WI38 (cell line): ENCODE results near the gene CACNA1H.
"Not testable (repeated sequence)": the region's sequence is repeated elsewhere in the genome, so short reads cannot be mapped to it uniquely, and the experiment has no call there.

Source experiments
- H3K4me3 ChIP-seq: 2 replicates; pipeline ENCODE4 v1.5.1; 2011; ENCODE audit warnings: low read depth, mild to moderate bottlenecking, control low read depth, low read length
- TF ChIP-seq, protein P1 (sequence below): IDR thresholded peaks from 2 replicates; pipeline ENCODE4 v1.5.1; 2012; ENCODE audit warnings: low read depth, mild to moderate bottlenecking, control low read depth, low read length

The CACNA1H gene

DNA sequence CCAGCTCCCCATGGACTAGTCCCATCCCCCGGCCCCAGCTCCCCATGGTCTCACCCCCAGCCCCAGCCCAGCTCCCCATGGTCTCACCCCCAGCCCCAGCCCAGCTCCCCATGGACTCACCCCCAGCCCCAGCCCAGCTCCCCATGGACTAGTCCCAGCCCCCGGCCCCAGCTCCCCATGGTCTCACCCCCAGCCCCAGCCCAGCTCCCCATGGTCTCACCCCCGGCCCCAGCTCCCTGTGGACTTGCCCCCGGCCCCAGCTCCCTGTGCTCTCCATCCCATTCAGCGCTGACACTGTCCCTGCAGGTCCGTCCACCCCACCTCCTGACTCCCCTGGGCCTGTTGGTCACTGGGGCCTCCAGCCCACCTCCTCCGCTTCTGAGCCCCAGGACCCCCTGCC is 78.4 kb downstream of the CACNA1H start:
- not testable (repeated sequence) for H3K4me3 ChIP-seq

DNA sequence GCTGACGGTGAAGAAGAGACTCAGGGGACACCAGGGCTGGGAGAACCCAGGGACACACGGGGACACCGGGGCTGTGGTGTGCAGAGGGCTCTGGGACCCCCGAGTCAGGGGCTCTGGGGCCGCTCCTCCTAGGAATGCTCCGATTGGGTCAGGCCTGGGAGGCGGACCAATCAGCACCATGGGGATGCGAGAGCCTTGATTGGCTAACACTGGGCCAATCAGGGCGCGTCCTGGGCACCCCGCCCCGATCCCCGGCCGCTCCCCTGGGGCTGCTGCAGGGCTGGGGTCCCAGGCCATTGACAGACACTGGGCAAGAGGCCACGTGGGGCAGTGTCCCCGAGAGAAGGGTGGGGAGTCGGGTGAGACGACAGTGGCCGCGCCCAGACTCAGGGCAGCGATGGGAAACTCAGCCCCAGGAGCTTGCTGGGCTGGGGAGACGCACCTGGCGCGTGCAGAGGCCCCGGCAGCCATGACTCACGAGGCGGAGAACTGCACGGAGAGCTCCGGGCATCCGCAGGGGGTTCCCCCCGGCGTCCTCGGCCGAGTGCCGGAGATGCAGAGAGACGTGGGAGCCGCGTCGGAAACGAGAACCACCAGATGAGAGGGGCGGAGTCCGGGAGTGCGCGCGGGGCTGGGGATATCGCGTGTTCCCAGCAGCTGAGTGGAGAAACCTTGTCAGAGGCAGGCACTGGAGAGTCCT is 79.3 kb downstream of the CACNA1H start:
- not testable (repeated sequence) for H3K4me3 ChIP-seq

DNA sequence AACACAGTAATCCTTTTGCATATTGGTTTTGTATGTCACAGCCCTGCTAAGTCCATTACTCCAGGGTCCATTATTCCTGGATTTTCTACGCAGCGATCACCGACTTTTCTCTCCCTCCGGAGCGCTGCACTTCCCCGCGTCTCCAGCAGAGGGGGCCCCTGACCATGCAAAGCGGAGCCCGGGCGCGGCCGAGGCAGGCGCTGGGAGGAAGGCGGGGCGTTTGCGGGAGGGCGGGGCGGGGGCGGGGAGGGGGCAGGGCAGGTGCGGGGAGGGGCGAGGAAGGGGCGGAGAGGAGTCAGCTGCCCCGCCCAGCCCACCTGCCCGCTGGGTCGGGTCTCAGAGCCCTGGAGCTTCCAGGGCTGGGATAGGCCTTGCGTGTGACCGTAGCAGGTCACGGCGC is 83.8 kb downstream of the CACNA1H start:
- H3K4me3 ChIP-seq = not testable (repeated sequence)

DNA sequence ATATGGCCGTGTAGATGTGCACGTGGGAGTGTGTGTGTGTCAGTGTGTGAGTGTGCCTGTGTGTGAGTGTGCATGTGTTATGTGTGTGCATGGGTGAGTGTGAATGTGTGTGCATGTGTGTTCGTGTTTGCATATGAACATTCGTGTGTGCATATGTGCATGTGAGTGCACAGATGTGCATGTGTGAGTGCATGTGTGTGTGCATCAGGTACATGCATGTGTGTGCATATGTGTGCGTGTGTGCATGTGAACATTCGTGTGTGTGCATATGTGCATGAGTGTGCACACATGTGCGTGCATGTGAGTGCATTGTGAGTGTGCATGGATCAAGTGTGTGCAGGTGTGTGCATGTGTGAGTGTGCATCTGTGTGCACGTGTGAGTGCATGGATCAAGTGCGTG is 85.1 kb downstream of the CACNA1H start:
- no peak overlapping the region for H3K4me3 ChIP-seq
- TF ChIP-seq, protein P1, sequence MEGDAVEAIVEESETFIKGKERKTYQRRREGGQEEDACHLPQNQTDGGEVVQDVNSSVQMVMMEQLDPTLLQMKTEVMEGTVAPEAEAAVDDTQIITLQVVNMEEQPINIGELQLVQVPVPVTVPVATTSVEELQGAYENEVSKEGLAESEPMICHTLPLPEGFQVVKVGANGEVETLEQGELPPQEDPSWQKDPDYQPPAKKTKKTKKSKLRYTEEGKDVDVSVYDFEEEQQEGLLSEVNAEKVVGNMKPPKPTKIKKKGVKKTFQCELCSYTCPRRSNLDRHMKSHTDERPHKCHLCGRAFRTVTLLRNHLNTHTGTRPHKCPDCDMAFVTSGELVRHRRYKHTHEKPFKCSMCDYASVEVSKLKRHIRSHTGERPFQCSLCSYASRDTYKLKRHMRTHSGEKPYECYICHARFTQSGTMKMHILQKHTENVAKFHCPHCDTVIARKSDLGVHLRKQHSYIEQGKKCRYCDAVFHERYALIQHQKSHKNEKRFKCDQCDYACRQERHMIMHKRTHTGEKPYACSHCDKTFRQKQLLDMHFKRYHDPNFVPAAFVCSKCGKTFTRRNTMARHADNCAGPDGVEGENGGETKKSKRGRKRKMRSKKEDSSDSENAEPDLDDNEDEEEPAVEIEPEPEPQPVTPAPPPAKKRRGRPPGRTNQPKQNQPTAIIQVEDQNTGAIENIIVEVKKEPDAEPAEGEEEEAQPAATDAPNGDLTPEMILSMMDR = no peak

DNA sequence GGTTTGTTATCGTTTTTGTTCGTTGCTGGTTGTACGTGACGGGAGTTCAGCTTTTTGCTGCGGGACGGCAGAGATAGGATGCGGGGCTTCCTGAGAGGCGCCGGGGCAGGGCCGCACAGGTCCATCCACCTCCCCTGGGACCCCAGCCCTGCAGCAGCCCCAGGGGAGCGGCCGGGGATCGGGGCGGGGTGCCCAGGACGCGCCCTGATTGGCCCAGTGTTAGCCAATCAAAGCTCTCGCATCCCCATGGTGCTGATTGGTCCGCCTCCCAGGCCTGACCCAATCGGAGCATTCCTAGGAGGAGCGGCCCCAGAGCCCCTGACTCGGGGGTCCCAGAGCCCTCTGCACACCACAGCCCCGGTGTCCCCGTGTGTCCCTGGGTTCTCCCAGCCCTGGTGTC is 86.0 kb downstream of the CACNA1H start:
- H3K4me3 ChIP-seq = not testable (repeated sequence)

DNA sequence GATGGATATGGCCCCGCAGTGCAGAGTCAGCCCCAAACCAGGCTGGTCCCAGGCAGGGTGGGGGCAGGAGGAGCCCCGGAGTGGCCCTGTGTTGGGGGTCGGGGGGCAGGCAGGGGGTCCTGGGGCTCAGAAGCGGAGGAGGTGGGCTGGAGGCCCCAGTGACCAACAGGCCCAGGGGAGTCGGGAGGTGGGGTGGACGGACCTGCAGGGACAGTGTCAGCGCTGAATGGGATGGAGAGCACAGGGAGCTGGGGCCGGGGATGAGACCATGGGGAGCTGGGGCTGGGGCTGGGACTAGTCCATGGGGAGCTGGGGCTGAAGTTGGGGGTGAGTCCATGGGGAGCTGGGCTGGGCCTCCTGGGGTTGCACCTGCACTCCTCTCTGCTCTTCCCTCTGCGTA is 86.7 kb downstream of the CACNA1H start:
- H3K4me3 ChIP-seq = not testable (repeated sequence)

DNA sequence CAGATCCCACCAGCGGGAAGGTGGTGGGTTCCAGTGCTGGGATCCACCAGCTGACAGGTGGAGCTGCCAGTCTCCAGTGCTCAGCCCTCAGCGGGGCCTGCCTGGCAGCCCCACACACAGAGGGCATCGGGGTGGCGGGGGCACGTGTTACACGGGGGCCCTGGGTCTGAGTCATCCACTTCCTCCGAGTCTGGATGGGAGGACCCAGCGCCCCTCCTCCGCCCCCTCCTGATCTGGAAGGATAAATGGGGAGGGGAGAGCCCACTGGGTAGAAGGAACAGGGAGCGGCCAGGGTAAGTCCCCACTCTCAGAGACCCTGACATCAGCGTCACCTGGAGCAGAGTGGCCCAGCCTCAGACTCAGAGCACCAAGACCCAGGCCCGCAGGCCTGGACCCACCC is 87.5 kb downstream of the CACNA1H start, which contains the start of gene TPSAB1:
Gene TPSAB1 (plus strand): TSS at position 270 of the 400 bp plus-strand sequence. CDS start 234 bp downstream, outside the sequence.
- not testable (repeated sequence) for H3K4me3 ChIP-seq

DNA sequence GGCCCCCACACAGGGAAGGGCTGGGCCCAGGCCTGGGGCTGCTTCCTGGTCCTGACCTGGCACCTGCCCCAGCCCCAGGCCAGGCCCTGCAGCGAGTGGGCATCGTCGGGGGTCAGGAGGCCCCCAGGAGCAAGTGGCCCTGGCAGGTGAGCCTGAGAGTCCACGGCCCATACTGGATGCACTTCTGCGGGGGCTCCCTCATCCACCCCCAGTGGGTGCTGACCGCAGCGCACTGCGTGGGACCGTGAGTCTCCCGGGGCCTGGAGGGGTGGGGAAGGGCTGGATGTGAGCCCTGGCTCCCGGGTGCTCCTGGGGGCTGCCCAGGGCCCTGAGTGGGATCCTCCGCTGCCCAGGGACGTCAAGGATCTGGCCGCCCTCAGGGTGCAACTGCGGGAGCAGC is 88.2 kb downstream of the CACNA1H start:
- not testable (repeated sequence) for H3K4me3 ChIP-seq

DNA sequence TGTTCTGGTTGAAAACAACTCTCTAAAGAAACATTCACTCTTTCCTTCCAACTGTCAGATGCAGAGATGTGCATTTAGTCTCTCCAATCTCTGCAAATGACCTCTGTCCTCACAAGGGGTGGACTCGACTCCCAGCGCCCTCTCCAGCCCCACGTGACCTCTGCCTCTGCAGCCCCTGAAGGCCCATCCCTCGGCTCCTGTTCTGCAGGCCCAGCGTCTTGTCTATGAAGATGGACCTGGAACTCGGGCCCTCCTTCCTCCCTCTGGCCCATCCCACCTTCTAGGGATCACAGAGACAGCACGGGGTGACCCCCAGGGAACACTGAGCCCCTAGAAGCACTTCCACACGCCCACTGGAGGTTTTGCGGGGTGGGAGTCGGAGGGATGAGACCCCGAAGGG is 90.5 kb downstream of the CACNA1H start:
- not testable (repeated sequence) for H3K4me3 ChIP-seq

DNA sequence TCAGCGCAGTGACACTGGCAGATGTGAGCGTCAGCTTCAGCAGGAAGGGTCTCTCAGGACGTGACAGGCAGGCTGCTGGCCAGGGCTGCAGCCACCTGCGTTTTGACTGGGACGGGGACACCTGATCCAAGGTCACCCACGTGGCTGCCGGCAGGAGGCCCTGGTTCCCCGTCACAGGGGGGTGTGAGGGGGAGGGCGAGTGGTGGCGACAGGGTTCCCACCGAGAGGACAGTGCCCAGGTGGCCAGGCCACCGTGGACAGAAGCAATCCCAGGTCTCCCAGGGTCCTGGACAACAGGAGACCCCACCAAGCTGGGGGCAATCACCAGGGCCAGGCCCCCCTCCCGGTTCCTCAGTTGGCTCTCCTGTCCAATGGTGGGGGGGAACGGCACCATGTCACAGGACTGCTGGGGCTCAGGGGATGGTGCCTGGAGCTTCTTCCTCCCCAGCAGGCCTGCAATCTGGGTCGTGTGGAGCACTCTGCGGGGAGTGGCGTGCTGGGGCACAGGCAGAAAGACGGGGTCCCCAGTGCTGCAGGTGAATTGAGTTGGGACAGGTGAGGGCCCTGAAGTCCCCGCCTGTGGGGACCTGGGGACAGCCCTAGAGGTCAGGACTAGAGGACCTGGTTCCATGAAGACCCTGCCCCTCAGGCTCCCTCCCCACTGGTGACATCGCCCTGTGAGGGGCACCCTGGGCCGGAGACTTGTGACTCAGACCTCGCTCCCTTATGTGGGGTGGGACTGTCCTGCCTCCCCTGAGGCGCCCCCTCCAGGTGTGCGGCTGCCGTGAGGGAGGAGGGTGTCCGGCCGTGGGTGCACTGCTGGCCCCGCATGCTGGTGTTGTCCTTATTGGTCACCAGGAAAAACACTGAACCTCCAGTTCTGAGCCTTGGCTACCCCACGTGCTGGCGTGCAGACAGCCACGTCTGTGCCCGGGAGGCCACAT is 91.3 kb downstream of the CACNA1H start:
- not testable (repeated sequence) for H3K4me3 ChIP-seq

DNA sequence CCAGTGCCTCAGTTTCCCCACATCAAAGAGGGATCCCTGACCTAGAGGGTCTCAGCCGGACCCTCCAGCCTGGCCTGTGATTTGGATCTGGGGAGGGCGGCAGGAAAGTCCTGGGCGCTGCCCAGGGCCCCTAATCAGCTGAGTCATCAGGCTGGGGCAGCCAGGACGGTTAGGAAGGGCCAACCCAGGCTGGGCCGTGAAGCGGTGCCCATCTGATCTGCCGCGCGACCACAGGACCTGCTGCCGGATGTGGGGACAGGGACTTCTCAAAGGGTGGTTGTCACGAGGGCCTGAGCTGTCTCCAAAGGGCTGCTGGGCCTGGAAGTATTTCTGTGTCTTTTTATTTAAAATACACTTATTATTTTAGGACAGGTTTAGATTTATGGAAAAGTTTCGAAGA is 92.0 kb downstream of the CACNA1H start:
- no peak overlapping the region for H3K4me3 ChIP-seq
- TF ChIP-seq, protein P1 = no peak

DNA sequence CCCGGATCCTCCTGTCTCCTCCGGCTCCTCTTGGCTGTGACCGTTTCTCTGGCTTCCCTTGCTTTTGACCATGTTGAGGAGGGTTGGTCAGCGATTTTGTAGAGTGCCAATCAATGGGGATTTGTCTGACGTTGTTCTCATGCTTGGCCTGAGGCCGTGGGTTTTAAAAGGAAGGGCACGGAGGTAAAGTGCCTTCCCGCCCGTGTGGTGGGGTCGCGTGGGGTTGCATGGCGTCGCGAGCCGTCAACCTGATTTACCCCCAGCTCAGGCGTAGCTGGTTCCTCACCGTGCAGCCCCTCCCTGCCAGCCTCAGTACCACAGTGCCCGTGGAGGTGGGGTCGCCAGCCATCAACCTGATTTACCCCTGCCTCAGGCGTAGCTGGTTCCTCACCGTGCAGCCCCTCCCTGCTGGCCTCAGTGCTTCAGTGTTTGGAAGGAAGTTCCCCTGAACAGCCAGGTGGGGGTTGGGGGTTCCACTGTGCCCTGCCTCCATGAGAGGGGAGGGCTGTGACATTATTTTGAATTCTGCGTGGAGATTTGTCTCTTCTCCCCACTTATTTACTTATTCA is 92.6 kb downstream of the CACNA1H start:
- TF ChIP-seq, protein P1 = no peak
- H3K4me3 ChIP-seq = no peak overlapping the region

DNA sequence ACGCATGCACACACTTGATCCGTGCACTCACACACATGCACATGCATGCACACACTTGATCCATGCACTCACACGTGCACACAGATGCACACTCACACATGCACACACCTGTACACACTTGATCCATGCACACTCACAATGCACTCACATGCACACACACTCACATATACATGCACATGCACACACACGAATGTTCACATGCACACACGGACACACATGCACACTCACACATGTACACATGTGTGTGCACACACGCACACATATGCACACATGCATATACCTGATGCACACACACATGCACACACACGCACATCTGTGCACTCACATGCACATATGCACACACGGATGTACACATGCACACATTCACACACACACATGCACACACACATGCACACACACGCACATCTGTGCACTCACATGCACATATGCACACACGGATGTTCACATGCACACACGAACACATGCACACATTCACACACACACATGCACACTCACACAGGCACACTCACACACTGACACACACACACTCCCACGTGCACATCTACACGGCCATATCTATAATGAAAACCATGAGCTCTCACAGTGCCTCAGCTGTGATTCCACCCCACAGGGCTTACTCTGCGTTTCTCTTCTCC is 95.1 kb downstream of the CACNA1H start:
- not testable (repeated sequence) for H3K4me3 ChIP-seq

DNA sequence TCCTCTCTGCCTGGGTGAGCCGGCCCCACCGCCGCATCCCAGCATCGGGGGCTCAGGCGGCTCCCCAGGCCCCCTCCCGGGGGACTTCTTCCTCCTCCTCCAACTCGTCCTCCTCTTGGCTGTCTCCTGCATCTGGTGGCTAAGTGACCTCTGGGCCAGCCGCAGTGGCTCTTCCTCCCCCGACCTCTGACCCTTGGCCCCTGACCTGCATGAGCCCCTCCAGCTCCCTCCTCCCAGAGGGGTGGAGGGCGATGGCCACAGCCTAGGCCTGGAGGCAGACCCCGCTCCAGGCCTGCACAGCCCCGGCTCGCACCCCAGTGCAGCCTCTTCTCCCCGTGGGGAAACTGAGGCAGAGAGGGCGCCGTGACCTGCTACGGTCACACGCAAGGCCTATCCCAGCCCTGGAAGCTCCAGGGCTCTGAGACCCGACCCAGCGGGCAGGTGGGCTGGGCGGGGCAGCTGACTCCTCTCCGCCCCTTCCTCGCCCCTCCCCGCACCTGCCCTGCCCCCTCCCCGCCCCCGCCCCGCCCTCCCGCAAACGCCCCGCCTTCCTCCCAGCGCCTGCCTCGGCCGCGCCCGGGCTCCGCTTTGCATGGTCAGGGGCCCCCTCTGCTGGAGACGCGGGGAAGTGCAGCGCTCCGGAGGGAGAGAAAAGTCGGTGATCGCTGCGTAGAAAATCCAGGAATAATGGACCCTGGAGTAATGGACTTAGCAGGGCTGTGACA is 96.3 kb downstream of the CACNA1H start:
- not testable (repeated sequence) for H3K4me3 ChIP-seq

DNA sequence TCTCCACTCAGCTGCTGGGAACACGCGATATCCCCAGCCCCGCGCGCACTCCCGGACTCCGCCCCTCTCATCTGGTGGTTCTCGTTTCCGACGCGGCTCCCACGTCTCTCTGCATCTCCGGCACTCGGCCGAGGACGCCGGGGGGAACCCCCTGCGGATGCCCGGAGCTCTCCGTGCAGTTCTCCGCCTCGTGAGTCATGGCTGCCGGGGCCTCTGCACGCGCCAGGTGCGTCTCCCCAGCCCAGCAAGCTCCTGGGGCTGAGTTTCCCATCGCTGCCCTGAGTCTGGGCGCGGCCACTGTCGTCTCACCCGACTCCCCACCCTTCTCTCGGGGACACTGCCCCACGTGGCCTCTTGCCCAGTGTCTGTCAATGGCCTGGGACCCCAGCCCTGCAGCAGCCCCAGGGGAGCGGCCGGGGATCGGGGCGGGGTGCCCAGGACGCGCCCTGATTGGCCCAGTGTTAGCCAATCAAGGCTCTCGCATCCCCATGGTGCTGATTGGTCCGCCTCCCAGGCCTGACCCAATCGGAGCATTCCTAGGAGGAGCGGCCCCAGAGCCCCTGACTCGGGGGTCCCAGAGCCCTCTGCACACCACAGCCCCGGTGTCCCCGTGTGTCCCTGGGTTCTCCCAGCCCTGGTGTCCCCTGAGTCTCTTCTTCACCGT is 100.9 kb downstream of the CACNA1H start:
- H3K4me3 ChIP-seq = not testable (repeated sequence)
